GM20000 (cell line): ENCODE data around the gene SYT7.

Experiments
- DNase-seq: peaks from one replicate; pipeline ENCODE4 v3.0.0; 2012; ENCODE audit warnings: low spot score
- TF ChIP-seq, protein P1 (sequence below): IDR thresholded peaks from 2 replicates; pipeline ENCODE4 v1.5.1; 2012; ENCODE audit warnings: mild to moderate bottlenecking, control low read depth; ENCODE audit errors: extremely low read depth, missing control alignments

The SYT7 gene

DNA sequence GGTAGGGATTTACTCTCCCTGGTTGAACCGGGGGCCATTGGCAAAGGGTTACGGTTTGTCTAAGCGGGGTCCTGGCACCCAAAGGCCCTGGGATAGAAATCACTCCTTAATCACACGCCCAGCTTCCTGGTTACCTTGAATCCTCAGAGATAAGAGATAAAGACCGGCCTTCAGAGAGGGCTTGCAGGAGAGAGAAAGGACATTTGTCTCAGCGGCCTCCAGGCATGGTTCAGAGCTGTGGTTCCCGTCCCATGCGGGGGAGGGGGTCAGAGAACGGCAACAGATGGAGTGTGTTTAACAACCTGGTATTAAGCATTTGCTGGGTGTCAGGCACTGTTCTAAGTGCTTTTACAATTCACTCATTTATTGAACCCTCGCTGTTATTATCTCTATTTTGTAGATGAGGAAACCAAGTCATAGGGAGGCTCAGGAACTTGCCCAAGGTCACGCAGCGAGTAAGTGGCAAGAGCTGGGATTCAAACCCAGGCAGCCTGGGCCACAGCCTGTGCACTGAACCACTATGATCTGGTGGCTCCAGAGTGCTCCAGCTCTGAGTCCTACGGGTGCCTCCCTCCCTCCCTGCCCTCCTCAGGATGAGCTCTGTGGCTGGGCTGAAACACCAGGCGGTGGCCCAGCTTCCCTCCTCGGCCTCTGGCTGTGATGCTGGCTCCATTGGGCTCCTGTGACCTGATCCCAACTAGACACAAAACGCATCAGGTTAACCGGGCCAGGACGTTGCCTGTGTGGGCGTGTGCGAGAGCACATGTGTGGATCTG is 53.7 kb downstream of the SYT7 start:
- TF ChIP-seq, protein P1, sequence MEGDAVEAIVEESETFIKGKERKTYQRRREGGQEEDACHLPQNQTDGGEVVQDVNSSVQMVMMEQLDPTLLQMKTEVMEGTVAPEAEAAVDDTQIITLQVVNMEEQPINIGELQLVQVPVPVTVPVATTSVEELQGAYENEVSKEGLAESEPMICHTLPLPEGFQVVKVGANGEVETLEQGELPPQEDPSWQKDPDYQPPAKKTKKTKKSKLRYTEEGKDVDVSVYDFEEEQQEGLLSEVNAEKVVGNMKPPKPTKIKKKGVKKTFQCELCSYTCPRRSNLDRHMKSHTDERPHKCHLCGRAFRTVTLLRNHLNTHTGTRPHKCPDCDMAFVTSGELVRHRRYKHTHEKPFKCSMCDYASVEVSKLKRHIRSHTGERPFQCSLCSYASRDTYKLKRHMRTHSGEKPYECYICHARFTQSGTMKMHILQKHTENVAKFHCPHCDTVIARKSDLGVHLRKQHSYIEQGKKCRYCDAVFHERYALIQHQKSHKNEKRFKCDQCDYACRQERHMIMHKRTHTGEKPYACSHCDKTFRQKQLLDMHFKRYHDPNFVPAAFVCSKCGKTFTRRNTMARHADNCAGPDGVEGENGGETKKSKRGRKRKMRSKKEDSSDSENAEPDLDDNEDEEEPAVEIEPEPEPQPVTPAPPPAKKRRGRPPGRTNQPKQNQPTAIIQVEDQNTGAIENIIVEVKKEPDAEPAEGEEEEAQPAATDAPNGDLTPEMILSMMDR: no peak
- DNase-seq: no peak

DNA sequence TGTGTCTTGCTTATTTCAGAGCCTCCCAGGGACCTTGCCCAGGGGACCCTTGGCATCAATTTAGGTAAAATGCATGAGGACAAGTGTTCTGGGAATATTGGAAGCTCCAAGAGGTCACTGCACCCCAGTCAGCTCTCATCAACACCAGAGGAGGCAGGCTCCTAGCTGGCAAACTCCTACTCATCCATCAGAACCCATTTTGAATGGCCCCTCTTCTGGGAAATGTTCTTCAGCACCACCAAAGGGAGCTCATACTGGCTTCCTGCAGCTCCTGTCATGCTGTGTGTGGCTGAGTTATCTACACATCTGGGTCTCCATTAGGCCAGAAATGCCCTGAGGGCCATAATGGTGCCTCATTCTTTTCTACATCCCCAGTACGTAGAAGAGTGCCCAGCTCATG is 54.6 kb downstream of the SYT7 start:
- TF ChIP-seq, protein P1: no peak
- DNase-seq: no peak

DNA sequence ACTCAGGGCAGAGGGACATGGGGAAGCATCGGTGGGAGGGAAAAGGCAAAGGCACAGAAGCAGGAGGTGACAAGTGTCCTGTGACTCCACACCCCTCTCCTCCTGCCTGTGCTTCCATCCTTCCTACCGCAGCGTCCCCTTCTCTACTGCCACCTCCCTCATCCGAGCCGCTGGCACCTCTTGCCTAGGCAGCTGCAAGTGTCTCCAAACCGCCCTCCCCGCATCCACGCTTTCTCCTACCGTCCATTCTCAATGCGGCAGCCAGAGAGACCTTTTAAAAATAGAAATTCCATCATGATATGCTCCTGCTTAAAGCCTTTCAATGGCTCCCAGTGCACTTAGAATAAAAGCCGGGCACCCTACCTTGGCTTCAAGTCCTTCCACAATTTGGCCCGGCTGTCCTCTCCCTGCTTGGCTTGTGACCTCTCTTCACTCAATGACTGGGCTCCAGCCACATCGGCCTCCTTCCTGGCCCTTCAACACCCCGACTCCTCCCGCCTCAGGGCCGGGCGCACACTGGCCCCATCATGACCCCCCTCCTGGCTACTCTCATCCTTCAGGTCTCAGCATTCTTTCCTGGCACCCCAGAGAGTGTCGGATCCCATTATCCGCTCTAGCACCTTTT is 55.8 kb downstream of the SYT7 start:
- DNase-seq: no peak
- TF ChIP-seq, protein P1: no peak

DNA sequence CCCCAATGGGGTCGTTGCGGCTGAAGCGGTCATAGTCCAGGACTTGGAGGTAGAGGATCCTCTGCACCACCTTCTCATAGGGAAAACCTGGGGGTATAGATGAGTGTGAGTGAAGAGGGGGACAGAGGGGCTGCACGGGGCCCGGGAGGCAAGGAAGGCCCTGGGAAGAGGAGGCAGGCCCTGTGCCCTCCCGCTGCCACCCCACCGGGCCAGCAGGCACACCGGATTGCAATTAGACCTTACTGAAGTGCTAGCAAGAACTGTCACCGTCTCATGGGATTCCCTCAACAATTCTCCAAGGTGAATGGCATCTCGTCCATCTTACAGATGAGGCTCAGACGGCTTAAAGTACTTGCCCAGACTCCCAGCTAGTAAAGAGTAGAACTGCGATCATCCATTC is 56.4 kb downstream of the SYT7 start:
- DNase-seq: no peak
- TF ChIP-seq, protein P1: no peak

DNA sequence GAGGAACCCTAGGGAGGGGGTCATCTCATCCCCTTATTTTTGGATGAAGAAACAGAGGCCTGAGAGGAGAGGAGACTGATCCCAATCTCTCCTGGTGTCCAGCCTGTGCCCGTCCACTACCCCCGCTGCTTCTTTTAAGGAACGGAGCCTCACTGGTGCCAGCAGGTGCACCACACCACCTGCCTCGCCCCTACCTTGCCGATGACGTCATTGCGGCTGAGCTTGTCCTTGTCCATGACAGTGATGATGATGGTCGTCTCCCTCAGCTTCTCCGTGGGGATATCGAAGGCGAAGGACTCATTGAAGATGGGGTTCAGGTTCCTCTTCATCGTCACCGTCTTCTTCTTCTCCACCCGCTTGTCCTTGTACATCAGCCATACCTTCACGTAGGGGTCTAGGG is 58.0 kb downstream of the SYT7 start:
- TF ChIP-seq, protein P1: no peak
- DNase-seq: no peak

DNA sequence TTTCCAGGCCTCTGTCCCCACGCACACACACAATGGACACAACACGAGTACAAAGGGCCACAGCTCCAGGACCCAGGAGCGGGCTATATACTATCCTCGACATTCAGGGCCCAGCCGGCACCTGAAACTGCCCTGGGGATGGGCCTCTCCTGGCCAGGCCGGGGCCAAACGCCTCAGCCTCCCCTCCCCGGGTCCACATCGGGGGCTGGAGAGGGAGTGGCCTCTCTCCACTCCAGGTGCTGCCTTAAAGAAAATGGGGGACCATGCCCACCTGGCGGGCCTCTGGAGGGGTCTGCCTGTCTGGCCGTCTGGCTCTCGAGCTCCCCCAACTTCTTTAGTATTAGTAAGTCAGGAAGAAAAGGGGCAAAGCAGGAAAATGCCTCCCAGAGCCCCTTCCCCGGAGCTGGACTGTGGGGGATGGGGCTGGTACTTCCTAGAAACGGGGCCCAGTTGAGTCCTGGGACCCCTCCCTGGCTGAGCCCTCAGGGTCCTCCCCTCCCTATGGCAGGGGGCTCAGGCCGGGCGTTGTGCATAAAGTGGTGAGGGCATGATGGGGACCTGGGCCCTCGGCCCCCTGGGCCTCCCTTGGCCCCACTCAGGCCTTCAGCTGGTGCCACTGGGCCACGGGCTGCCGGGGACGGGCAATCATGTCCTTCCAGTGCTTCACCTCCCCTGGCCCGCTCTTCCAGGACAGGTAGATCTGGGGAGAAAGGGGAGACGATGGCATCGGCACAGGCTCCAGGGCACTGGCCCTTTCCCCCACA is 62.7 kb downstream of the SYT7 start:
- no peak for DNase-seq

More for the DNA sequence above, 62.7 kb downstream of the SYT7 start:
- TF ChIP-seq, protein P1: no peak
